Hepatocyte (in vitro differentiated cells): ENCODE results near the gene FBXO47. TPM values are rescaled to one million over a fixed set of nuclear protein-coding genes. Genes with fewer than 3 reads are reported as not detected.
A peak's percentile ranks its signal among the peaks of the same experiment; 100 is the strongest.
"Not testable (repeated sequence)": the region's sequence is repeated elsewhere in the genome, so short reads cannot be mapped to it uniquely, and the experiment has no call there.

Source experiments
- DNase-seq: peaks from one replicate; pipeline ENCODE4 v3.0.0-alpha.2; 2016; ENCODE audit warnings: low spot score
- H2AFZ ChIP-seq: fragments of 200-600 bp; sonication (generic); 2 replicates; pipeline ENCODE4 v1.6.0; 2016; ENCODE audit warnings: antibody characterized with exemption, mild to moderate bottlenecking
- H3K27ac ChIP-seq: fragments of 200-600 bp; sonication (generic); 2 replicates; pipeline ENCODE4 v1.5.1; 2016; ENCODE audit warnings: mild to moderate bottlenecking
- H3K27me3 ChIP-seq: fragments of 200-600 bp; sonication (generic); 2 replicates; pipeline ENCODE4 v1.6.1; 2016
- H3K36me3 ChIP-seq: fragments of 200-600 bp; sonication (generic); replicated peaks from 2 replicates; pipeline ENCODE4 v1.5.1; 2016; ENCODE audit warnings: low read depth; ENCODE audit not compliant: insufficient read depth
- H3K4me1 ChIP-seq: fragments of 200-600 bp; sonication (generic); 2 replicates; pipeline ENCODE4 v1.5.1; 2016; ENCODE audit warnings: mild to moderate bottlenecking, moderate library complexity; ENCODE audit not compliant: insufficient read depth
- H3K4me2 ChIP-seq: fragments of 200-600 bp; sonication (generic); 2 replicates; pipeline ENCODE4 v1.6.0; 2016
- H3K4me3 ChIP-seq: fragments of 200-600 bp; sonication (generic); 2 replicates; pipeline ENCODE4 v1.5.1; 2016; ENCODE audit warnings: mild to moderate bottlenecking
- H3K79me2 ChIP-seq: fragments of 200-600 bp; sonication (generic); 2 replicates; pipeline ENCODE4 v1.6.0; 2017; ENCODE audit warnings: mild to moderate bottlenecking
- H3K9me2 ChIP-seq: fragments of 200-600 bp; sonication (generic); replicated peaks from 2 replicates; pipeline ENCODE4 v1.6.0; 2017; ENCODE audit warnings: mild to moderate bottlenecking; ENCODE audit not compliant: insufficient read depth
- H3K9me3 ChIP-seq: fragments of 200-600 bp; sonication (generic); 2 replicates; pipeline ENCODE4 v1.5.1; 2016; ENCODE audit warnings: low read depth, mild to moderate bottlenecking
- H4K20me1 ChIP-seq: fragments of 200-600 bp; sonication (generic); 2 replicates; pipeline ENCODE4 v1.6.0; 2016; ENCODE audit warnings: mild to moderate bottlenecking; ENCODE audit not compliant: insufficient read depth, poor library complexity, severe bottlenecking
- CTCF ChIP-seq: fragments of 200-600 bp; sonication (generic); IDR thresholded peaks from 2 replicates; pipeline ENCODE4 v1.5.1; 2016; ENCODE audit warnings: antibody characterized with exemption, mild to moderate bottlenecking; ENCODE audit not compliant: poor library complexity
- EZH2 ChIP-seq: fragments of 200-600 bp; sonication (generic); IDR thresholded peaks from 2 replicates; pipeline ENCODE4 v1.6.1; 2016; ENCODE audit warnings: antibody characterized with exemption, mild to moderate bottlenecking, borderline replicate concordance
- EZH2phosphoT487 ChIP-seq: fragments of 200-600 bp; sonication (generic); IDR thresholded peaks from one replicate; pipeline ENCODE4 v1.6.1; 2018; ENCODE audit warnings: antibody characterized with exemption, mild to moderate bottlenecking, low read depth, moderate library complexity; ENCODE audit not compliant: unreplicated experiment, severe bottlenecking
- WGBS: methylation state at CpG from one replicate; pipeline ENCODE4 v1.1.6; 2016; ENCODE audit warnings: low lambda C conversion rate; ENCODE audit errors: missing lambda C conversion rate; 5-methylcytosine and 5-hydroxymethylcytosine counted together
- polyA plus RNA-seq: library from polyadenylated mRNA; unstranded; fragments of >200 nt; fragmentation: Nextera tagmentation; extraction: Ambion mirVana; gene quantifications from 2 replicates; pipeline ENCODE4 v1.2.1, GENCODE V29; 2016
- total RNA-seq: library from RNA; depleted of rRNA; stranded (reverse); fragments of >200 nt; gene quantifications from 2 replicates; pipeline ENCODE4 v1.2.3, GENCODE V29; 2014

FBXO47 gene
- total and polyA plus RNA-seq, 2 experiments from 2014 or later = not detected

- no peaks in the 10 kb centered on the region for H3K9me3 ChIP-seq
- no peaks in the 10 kb centered on the region for H3K9me2 ChIP-seq
- peak; percentile 53 for DNase-seq
- TF ChIP-seq EZH2 = no peak
- H3K27me3 ChIP-seq = no peaks in the 10 kb centered on the region
- H4K20me1 ChIP-seq = peaks cover 66% of the 10 kb centered on the region
- H3K79me2 ChIP-seq = peaks cover 52% of the 10 kb centered on the region
- WGBS = 90% methylated on average over 13 of the region's 13 CpGs
- no peak overlapping the region for H3K4me3 ChIP-seq
- no peak overlapping the region for H3K4me2 ChIP-seq
- peaks cover 20% of the 10 kb centered on the region for H3K4me1 ChIP-seq
- H2AFZ ChIP-seq = no peak overlapping the region
- peak overlapping the region; percentile 46 for H3K27ac ChIP-seq
- no peaks in the 10 kb centered on the region for H3K36me3 ChIP-seq
These were observed 54.9 kb downstream of the FBXO47 start for GRCh38 chr17:38912221-38912813.

GRCh38 chr17:38911731-38912081 is 55.5 kb downstream of the FBXO47 start:
- not testable (repeated sequence) for H3K27me3 ChIP-seq, DNase-seq, H3K4me2 ChIP-seq, H3K4me3 ChIP-seq, H2AFZ ChIP-seq, H3K9me2 ChIP-seq, H3K9me3 ChIP-seq, H3K36me3 ChIP-seq
- Histone ChIP-seq H3K79me2 (peaks cover 58% of the 10 kb centered on the region), H3K4me1 (peaks cover 20% of the 10 kb centered on the region), H4K20me1 (peaks cover 72% of the 10 kb centered on the region), H3K27ac (peak overlapping the region; percentile 46)
- 95% methylated on average over 8 of the region's 8 CpGs for WGBS

- Histone ChIP-seq H3K36me3 (no peaks in the 10 kb centered on the region), H3K27ac (no peak overlapping the region), H3K9me2 (no peaks in the 10 kb centered on the region), H3K4me1 (peaks cover 20% of the 10 kb centered on the region), H3K27me3 (no peaks in the 10 kb centered on the region), H3K4me2 (no peak overlapping the region), H2AFZ (no peak overlapping the region), H3K4me3 (no peak overlapping the region), H3K79me2 (peaks cover 63% of the 10 kb centered on the region), H4K20me1 (peaks cover 77% of the 10 kb centered on the region), H3K9me3 (no peaks in the 10 kb centered on the region)
- no peak for DNase-seq
- 90% methylated on average over 10 of the region's 10 CpGs for WGBS
- TF ChIP-seq CTCF = no peak
- no peak for TF ChIP-seq EZH2phosphoT487
- no peak for TF ChIP-seq EZH2
These were observed 56.0 kb downstream of the FBXO47 start for GRCh38 chr17:38911081-38911730.

- 88% methylated on average over 5 of the region's 5 CpGs for WGBS
- H3K79me2 ChIP-seq = peaks cover 68% of the 10 kb centered on the region
- no peak overlapping the region for H2AFZ ChIP-seq
- H3K36me3 ChIP-seq = no peaks in the 10 kb centered on the region
- no peak for TF ChIP-seq EZH2phosphoT487
- no peak for TF ChIP-seq CTCF
- TF ChIP-seq EZH2 = no peak
- no peak for DNase-seq
- no peaks in the 10 kb centered on the region for H3K9me2 ChIP-seq
- no peaks in the 10 kb centered on the region for H3K9me3 ChIP-seq
- H3K27ac ChIP-seq = no peak overlapping the region
- H3K27me3 ChIP-seq = no peaks in the 10 kb centered on the region
- H3K4me1 ChIP-seq = peaks cover 20% of the 10 kb centered on the region
- H4K20me1 ChIP-seq = peaks cover 79% of the 10 kb centered on the region
- no peak overlapping the region for H3K4me3 ChIP-seq
- no peak overlapping the region for H3K4me2 ChIP-seq
These were observed 56.9 kb downstream of the FBXO47 start for GRCh38 chr17:38910325-38910724.
